GM18861 (cell line): Measurements from ENCODE around the gene RALGAPA1.
A peak's percentile ranks its signal among the peaks of the same experiment; 100 is the strongest.
"Not testable (repeated sequence)": the region's sequence is repeated elsewhere in the genome, so short reads cannot be mapped to it uniquely, and the experiment has no call there.

Experiments
- ATAC-seq: cut with Tn5 transposase; IDR thresholded peaks from one replicate; pipeline ENCODE4 v1.9.1; 2021; ENCODE audit not compliant: unreplicated experiment

The RALGAPA1 gene

GRCh38 chr14:35808638-35809563, at the start of gene RALGAPA1:
Gene RALGAPA1 (minus strand): TSS chr14:35809295. CDS start chr14:35808835, 460 bp downstream.
- ATAC-seq: peak; percentile 96

- no peak for ATAC-seq
Measured at GRCh38 chr14:35858521-35859209, 49.6 kb upstream of the RALGAPA1 start.

- peak; percentile 98 for ATAC-seq
Measured at GRCh38 chr14:35855876-35856481, 46.9 kb upstream of the RALGAPA1 start.

- ATAC-seq: no peak
Measured at GRCh38 chr14:35854696-35855270, 45.7 kb upstream of the RALGAPA1 start.

DNA sequence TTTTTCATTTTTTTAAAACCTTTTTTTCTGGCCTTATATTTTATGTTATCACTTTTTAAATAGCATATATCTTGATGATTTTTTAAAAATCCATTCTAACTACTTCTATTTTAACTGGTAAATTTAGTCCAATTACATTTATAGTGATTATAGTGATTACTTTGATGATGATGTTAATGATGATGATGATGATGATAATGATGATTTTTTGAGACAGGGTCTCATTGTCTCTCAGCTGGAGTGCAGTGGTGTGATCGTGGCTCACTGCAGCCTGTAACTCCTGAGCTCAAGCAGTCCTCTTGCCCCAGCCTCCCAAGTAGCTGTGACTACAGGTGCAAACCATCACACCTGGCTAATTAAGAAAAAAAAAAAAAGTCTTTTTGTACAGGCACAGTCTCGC, 44.1 kb upstream of the RALGAPA1 start:
- no peak for ATAC-seq

GRCh38 chr14:35851823-35852222, 42.7 kb upstream of the RALGAPA1 start:
- no peak for ATAC-seq

DNA sequence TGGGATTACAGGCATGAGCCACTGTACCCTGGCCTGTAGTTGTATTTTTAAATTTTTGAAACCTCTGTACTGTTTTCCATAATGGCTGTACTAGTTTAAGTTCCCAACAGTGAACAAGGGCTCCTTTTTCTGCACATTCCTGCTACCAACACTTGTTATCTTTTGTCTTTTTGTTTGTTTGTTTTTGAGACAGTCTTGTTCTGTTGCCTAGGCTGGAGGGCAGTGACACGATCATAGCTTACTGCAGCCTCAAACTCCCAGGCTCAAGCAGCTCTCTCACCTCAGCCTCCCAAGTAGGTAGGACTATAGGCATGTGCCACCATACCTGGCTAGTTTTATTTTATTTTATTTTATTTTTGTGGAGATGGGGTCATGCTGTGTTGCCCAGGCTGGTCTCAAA, 40.0 kb upstream of the RALGAPA1 start:
- ATAC-seq: no peak

GRCh38 chr14:35847636-35848035, 38.5 kb upstream of the RALGAPA1 start:
- no peak for ATAC-seq

- no peak for ATAC-seq
Measured at GRCh38 chr14:35844494-35844893, 35.4 kb upstream of the RALGAPA1 start.

DNA sequence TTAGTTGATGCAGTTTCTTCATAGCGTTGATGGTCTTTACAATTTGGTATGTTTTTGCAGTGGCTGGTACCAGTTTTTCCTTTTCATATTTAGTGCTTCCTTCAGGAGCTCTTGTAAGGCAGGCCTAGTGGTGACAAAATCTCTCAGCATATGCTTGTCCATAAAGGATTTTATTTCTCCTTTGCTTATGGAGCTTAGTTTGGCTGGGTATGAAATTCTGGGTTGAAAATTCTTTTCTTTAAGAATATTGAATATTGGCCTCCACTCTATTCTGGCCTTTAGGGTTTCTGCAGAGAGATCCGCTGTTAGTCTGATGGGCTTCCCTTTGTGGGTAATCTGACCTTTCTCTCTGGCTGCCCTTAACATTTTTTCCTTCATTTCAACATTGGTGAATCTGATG, 33.1 kb upstream of the RALGAPA1 start:
- ATAC-seq: not testable (repeated sequence)

DNA sequence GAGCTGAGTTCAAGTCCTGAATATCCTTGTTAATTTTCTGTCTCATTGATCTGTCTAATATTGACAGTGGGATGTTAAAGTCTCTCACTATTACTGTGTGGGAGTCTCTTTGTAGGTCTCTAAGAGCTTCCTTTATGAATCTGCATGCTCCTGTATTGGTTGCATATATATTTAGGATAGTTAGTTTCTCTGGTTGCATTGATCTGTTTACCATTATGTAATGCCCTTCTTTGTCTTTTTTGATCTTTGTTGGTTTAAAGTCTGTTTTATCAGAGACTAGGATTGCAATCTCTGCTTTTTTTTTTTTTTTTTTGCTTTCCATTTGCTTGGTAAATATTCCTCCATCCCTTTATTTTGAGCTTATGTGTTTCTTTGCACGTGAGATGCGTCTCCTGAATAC, 32.6 kb upstream of the RALGAPA1 start:
- ATAC-seq: not testable (repeated sequence)

GRCh38 chr14:35835208-35835982, 26.3 kb upstream of the RALGAPA1 start:
- ATAC-seq: no peak

DNA sequence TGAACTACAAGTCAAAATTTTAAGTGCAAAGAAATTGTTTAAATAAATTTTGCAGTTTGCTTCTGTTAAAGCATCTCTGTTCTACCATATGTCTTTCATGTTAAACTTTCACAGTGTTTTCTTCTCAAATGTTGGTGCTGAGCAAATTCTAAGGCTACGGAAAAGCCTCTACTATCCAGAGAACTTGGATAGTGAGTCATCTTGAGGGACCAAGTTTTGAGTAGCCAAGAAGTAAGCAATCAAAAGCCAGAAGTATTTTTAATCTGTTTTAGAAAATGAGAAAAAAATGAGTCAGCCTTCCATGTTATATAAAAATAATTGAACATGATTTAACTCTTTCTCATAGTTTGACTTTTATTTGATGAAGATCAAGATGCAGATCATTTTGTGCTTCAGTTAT, 20.4 kb upstream of the RALGAPA1 start:
- ATAC-seq: no peak

GRCh38 chr14:35827678-35828472, 18.8 kb upstream of the RALGAPA1 start:
- no peak for ATAC-seq

GRCh38 chr14:35826952-35827416, 17.9 kb upstream of the RALGAPA1 start:
- ATAC-seq: no peak

DNA sequence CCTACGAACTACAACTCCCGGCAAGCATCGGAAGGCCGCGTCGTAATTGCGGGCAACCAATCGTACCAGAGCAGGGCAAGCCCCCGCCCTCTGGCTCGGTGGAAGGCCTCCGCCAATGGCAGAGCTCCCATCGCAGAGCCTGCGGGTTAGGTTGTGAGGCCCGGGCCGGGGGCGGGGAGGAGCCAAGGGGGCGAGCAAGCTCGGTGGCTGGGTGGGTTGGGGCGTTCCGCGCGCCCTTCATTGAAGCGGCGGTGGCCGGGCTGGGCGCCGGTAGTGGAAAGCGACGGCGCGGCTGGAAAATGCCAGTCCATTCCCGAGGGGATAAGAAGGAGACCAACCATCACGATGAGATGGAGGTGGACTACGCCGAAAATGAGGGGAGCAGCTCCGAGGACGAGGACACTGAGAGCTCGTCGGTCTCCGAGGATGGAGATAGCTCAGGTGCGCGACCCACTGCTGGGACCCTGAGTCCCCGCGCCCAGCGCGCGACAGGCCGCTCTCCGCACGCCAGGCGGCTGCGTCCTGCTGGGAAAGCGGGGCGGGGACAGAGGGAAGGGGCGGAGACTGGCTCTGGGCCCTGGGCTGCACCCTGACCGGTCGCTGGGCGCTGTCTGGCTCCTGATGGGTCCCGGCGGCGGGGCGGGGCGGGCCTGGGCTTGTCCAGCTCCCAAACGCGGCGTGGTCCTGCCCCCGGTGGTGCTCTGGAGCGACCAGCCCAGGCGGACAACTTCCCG, 17.3 kb upstream of the RALGAPA1 start, which contains the start of gene BRMS1L:
TSS of gene BRMS1L (plus strand) at position 121 of the 734 bp plus-strand sequence. CDS start at position 300, 179 bp downstream.
- ATAC-seq: peak; percentile 96

- ATAC-seq: no peak
Measured at GRCh38 chr14:35825968-35826217, 16.8 kb upstream of the RALGAPA1 start.

DNA sequence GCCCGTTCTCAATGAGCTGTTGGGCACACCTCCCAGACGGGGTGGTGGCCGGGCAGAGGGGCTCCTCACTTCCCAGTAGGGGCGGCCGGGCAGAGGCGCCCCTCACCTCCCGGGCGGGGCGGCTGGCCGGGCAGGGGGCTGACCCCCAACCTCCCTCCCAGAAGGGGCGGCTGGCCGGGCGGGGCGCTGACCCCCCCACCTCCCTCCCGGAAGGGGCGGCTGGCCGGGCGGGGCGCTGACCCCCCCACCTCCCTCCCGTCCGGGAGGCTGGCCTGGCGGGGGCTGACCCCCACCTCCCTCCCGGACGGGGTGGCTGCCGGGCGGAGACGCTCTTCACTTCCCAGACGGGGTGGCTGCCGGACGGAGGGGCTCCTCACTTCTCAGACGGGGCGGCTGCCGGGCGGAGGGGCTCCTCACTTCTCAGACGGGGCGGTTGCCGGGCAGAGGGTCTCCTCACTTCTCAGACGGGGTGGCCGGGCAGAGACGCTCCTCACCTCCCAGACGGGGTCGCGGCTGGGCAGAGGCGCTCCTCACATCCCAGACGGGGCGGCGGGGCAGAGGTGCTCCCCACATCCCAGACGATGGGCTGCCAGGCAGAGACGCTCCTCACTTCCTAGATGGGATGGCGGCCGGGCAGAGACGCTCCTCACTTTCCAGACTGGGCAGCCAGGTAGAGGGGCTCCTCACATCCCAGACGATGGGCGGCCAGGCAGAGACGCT, 15.5 kb upstream of the RALGAPA1 start:
- not testable (repeated sequence) for ATAC-seq
